AG08396 (cell line): Measurements from ENCODE around the gene RPL35A.
"Not testable (repeated sequence)": the region's sequence is repeated elsewhere in the genome, so short reads cannot be mapped to it uniquely, and the experiment has no call there.

Experiments
- DNase-seq: peaks from one replicate; pipeline ENCODE4 v3.0.0; 2012; ENCODE audit warnings: low spot score, mixed read lengths

Gene RPL35A

GRCh38 chr3:197952440-197952839 lies 2.5 kb downstream of the RPL35A start:
- no peak for DNase-seq

DNA sequence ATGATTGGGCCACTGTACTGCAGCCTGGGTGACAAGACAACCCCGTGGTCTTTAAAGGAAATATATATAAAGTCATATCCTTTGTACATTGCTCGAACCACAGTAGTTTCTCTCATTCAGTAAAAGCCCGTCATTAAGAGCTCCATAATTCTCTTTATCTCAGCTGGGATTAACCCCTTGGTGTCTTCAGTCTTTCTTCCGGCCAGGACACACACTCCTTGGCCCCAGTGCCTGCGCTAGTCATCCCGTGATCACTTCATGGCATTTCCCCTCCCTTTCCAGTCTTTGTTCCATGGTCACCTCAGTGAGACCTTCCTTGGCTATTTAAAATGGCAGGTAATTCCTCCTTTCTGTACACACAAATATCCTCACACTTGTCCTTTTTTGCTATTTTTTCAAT lies 3.3 kb downstream of the RPL35A start:
- no peak for DNase-seq

- DNase-seq: no peak
Measured at GRCh38 chr3:197953881-197954280, 3.9 kb downstream of the RPL35A start.

DNA sequence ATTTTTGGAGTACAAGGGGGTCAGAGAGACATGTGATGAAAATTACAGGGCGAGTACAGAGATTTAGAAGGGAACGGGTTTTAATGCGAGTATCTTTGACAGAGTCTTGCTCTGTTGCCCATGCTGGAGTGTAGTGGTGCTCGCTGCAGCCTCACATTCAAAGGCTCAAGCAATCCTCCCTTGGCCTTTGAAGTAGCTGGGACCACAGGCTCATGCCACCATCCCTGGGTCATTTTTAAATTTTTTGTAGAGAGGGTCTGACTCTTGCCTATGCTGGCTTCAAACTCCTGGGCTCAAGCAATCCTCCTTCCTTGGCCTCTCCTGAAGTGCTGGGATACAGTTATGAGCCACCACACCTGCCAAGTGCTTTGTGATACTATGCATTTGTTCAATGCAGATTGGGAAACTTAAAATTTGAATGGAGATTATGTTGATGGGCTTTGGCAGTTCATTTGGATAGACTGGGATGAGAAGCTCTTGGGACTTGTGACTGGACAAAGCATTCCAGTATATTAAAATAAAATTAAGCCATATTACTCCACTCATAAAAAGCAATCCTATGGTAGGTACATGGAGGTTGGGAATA lies 6.0 kb downstream of the RPL35A start:
- DNase-seq: no peak

- DNase-seq: no peak
Measured at GRCh38 chr3:197956626-197956988, 6.6 kb downstream of the RPL35A start.

GRCh38 chr3:197957790-197958133 lies 7.8 kb downstream of the RPL35A start:
- no peak for DNase-seq

- DNase-seq: no peak
Measured at GRCh38 chr3:197958346-197958745, 8.4 kb downstream of the RPL35A start.

- not testable (repeated sequence) for DNase-seq
Measured at GRCh38 chr3:197958848-197959247, 8.9 kb downstream of the RPL35A start.

GRCh38 chr3:197959500-197959890 lies 9.5 kb downstream of the RPL35A start:
- no peak for DNase-seq

DNA sequence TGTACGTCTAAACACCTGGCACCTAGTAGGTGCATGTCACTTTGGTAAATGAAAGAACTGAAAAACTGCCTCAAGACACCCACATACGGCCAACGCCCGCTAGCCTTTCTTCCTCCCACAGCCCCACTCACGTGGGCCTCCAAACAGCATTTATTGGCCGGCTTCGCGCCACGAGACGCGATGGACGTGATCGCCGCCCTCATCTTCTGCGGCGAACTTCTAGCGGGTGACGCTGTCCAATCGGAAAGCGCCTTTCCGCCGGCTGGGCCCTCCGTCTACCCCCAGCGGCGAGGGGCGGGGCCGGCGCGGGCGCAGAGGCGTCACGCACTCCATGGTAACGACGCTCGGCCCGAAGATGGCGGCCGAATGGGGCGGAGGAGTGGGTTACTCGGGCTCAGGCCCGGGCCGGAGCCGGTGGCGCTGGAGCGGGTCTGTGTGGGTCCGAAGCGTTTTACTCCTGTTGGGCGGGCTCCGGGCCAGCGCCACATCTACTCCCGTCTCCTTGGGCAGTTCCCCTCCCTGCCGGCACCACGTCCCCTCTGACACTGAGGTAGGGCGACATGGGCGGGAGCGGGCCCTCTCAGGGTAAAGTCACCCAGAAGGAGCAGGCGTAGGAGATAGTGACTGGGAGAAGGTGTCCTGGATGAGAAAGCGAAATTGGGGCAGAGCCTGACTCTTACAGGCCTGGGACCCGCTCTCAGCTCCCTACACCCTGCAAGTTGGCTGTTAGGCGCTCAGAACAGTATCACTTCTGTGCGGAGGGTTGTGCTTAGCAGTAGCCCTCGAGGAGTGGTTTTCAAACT lies 10.1 kb downstream of the RPL35A start, which contains the start of gene LMLN:
Gene LMLN (plus strand): TSS at position 327 of the 803 bp plus-strand sequence. CDS start 29 bp downstream, at position 356.
- peak; percentile 95 for DNase-seq

GRCh38 chr3:197960694-197961581 lies 10.9 kb downstream of the RPL35A start:
- DNase-seq: peak; percentile 54

DNA sequence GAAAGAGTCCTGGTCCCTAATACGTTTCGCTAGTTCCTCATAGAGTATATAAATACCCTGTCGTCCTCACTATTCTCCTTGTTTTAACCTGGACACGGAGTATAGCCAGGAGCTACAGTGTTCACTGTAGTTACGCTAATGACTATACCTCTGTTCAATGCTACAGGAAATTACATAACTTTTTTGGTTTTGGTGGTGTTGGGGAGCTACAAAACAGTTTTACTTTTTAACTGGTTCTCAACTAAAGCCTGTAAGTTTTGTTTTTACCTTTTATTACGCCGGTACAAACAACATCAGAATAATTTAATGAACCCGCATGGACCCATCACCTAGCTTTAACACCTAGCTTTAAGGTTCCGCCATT lies 11.6 kb downstream of the RPL35A start:
- no peak for DNase-seq

GRCh38 chr3:197963019-197963637 lies 13.1 kb downstream of the RPL35A start:
- DNase-seq: no peak

DNA sequence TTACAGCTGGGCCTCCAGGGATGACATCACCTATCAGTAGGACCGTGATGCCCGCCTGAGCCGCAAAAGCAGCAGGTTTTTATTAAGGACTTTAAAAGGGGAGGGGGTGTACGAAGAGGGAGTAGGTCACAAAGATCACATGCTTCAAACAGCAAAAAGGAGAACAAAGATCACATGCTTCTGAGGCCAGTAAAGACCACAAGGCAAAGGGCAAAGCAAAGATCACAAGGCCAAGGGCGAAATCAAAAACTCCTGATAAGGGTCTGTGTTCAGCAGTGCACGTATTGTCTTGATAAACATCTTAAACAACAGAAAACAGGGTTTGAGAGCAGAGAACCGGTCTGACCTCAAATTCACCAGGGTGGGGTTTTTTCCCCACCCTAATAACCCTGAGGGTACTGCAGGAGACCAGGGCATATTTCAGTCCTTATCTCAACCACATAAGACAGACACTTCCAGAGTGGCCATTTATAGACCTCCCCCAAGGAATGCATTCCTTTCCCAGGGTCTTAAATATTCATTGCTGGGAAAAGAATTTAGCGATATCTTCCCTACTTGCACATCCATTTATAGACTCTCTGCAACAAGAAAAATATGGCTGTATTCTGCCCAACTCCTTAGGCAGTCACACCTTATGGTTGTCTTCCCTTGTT lies 17.5 kb downstream of the RPL35A start:
- DNase-seq: not testable (repeated sequence)

DNA sequence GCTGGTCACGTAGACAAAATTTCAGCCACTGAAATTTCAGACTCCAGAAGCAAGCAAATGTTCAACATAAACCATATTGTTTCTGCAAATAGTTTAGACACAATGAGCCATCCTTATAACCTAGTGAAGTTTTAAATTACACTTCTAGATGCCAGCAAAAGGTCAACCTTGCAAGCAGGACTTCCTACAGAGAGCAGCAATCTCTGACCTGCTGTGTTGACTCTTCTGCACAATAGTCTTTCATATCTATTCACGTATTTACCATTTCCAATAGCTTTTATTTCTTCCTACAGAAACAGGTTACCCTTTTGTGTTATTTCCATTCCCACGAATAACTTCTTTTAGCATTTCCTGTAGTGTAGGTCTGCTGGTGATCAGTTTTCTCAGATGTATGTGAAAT lies 20.6 kb downstream of the RPL35A start:
- DNase-seq: no peak

- no peak for DNase-seq
Measured at GRCh38 chr3:197974016-197974415, 24.0 kb downstream of the RPL35A start.

- DNase-seq: no peak
Measured at GRCh38 chr3:197975311-197975710, 25.3 kb downstream of the RPL35A start.

GRCh38 chr3:197983076-197983475 lies 33.1 kb downstream of the RPL35A start:
- DNase-seq: no peak

GRCh38 chr3:197989651-197990050 lies 39.7 kb downstream of the RPL35A start:
- no peak for DNase-seq

GRCh38 chr3:197994736-197995135 lies 44.7 kb downstream of the RPL35A start:
- DNase-seq: no peak

- no peak for DNase-seq
Measured at GRCh38 chr3:197996855-197997254, 46.9 kb downstream of the RPL35A start.

DNA sequence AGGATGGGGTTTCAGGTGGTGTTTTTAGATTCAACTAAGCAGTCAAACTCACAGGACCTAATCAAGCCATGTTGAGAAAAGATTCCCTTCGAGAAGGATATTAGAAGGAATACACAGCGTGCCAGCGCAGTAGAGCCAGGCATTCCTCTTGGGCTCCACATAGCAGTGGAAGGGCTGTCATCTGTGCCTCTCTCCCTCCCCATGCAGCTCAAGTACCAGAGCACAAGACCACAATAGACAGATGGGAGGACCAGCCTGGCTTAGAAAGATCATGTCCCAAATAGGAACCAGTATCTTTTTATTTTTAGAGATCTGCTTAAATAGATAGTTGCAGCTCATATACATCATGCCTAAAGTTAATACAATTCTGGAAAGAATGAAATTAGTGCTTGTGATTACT lies 47.9 kb downstream of the RPL35A start:
- DNase-seq: no peak
